HS-27A (cell line): ENCODE measurements around the gene ZNF208.
"Not testable (repeated sequence)": the region's sequence is repeated elsewhere in the genome, so short reads cannot be mapped to it uniquely, and the experiment has no call there.

ENCODE experiments used
- DNase-seq: peaks from one replicate; pipeline ENCODE4 v3.0.0-alpha.2; 2012; ENCODE audit warnings: low read depth, missing footprints

The ZNF208 gene

DNA sequence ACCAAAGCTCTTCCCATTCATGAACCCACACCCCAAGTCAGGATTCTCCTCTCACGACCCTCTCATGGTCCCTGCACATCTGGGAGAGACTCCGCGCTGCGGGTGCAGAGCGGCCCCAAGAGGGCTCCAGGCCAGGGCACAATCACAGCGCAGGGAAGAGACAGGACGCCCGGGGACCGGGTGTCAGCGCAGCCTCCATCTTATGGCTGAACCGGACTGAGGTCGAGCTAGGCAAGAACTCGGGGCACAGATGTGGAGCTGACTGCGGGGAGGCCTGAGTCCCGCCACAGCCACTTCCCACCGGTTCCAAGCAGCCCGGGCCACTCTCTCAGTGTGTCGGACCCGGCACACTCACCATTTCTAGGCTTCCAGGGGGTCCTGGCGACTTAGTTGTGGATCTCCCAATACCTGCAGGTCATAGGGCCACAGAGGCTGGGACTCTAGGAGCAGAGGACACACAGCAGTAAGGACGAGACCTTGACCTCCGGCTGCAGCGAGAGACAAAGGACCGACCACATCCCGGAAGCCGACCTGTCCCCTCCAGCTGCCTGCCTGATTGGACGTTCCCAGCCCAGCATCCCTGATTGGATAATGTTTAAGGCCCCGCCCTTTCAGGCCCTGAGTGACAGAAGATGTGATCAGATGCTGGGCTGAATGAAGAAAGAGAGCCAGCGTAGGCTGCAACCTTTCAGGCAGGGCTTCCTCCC lies at the start of gene ZNF208:
ZNF208 (minus strand) TSS at position 507 of the 707 bp plus-strand sequence; CDS start at position 358, 149 bp downstream.
- not testable (repeated sequence) for DNase-seq

GRCh38 chr19:22052644-22053013 lies 41.9 kb upstream of the ZNF208 start:
- no peak for DNase-seq

DNA sequence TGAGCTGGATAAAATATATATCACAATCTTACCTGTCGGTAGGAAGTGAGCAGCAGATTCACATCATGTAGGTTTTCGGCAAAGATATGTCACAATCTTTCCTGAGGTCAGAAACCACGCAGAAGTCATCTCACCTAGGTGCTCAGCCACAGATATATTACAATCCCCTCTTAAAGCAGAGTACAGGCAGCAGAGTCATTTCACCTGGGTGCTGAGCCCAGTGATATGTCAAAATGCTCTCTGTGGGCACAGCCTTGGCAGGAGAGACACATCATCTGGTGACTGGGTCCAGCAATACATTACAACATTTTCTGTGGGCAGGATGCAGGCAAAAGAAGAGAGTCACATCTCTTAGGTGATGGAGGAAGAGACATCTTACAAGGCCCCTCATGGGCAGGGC lies 30.4 kb upstream of the ZNF208 start:
- DNase-seq, result not testable (repeated sequence)

DNA sequence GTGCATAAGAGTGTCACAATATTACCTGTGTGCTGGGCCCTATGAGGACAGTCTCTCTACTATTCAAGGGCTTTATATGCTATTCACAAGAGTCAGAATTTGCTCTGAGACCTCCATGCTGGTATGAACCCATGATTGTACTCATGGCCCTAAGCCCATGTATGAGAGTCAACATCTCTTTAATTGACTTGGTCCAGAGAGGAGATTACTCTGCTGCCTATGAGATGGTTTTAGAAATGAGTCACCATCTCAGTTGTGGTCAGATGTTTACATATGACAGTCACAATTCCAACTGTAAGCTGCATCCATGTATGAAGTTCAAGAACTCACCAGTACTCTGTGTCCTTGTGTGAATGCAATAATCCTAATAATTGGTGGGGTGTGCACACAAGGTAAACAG lies 19.9 kb upstream of the ZNF208 start:
- no peak for DNase-seq

DNA sequence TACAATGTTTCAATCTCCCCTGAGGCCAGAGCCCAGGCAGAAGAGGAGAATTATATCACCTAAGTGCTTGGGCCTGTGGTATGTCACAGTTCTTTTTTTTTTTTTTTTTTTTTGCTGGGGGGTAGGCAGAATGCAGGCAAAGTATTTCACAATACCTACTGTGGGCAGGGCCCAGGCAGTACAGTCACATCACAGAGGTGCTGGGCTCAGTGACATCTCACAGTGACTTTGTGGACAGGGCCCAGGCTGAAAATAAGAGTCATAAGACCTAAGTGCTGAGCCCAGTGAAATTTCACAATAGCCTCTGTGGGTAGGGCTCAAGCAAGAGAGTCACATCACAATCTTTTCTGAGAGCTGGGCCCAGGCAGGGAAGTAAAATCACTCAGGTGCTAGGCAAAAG lies 15.9 kb upstream of the ZNF208 start:
- DNase-seq, result no peak

DNA sequence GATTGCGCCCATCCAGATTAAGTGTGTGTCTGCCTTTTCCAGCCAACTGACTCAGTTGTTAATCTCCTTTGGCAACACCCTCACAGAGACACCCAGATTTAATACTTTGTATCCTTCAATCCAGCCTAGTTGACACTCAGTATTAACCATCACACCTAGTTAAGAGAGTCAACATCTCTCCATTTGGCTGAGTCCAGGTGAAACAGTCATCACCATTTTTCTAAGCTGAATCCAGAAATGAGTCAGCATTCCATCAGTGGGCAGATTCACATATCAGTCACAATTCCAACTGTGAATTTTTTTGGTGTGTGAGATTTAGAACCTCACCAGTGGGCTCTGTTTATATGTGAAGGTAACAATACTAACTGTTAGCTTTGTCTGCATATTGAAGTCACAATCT lies 14.8 kb upstream of the ZNF208 start:
- not testable (repeated sequence) for DNase-seq

DNA sequence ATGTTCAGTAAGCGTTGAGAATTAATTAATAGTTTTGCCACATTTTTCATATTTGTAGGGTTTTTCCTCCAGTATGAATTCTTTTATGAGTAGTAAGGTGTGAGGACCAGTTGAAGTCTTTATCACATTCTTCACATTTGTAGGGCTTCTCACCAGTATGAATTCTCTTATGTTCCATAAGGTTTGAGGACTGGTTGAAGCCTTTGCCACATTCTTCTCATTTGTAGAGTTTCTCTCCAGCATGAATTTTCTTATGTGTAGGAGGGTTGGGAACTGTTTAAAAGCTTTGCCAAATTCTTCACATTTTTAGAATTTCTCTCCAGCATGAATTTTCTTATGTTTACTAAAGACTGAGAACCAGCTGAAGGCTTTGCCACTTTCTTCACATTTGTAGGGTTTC lies 40.3 kb downstream of the ZNF208 start:
- no peak for DNase-seq

GRCh38 chr19:21947775-21948174 lies 63.0 kb downstream of the ZNF208 start:
- DNase-seq, result no peak

GRCh38 chr19:21940684-21941083 lies 70.1 kb downstream of the ZNF208 start:
- no peak for DNase-seq

DNA sequence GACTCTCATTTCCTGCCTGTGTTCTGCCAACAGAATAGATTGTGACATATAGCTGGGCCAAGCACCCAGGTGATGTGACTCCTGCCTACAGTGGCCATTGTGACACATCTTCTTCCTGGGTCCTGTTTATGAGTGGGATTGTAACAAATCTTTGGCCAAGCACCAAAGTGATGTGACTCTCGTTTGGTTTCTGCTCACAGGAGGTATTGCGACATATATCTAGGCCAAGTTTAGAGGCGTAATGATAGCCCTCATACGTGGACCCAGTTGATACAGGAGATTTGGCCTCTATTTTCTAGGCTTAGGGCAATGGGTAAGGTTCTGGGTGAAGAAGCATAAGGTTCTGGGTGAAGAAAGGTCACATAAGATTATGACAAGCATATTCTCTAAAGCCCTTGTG lies 76.2 kb downstream of the ZNF208 start:
- DNase-seq, result no peak

- no peak for DNase-seq
Measured at GRCh38 chr19:21934131-21934530, 76.6 kb downstream of the ZNF208 start.

DNA sequence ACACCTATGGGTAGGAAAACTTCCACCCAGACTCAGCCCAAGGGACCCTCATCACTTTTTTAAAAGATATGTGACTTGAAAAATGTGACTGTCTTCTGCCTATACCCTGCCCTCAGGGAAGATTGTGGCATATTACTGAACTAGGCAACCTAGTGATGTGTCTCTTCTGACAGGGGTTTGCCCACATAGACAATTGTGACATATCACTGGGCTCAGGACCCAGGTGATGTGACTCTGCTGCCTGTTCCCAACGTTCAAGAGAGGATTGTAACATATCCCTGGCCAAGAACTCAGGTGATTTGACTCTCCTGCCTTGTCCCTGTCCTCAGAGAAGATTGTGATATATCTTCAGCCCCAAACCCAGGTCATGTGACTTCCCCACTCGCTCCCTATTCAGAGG lies 88.5 kb downstream of the ZNF208 start:
- no peak for DNase-seq

- no peak for DNase-seq
Measured at GRCh38 chr19:21921691-21922180, 89.0 kb downstream of the ZNF208 start.

DNA sequence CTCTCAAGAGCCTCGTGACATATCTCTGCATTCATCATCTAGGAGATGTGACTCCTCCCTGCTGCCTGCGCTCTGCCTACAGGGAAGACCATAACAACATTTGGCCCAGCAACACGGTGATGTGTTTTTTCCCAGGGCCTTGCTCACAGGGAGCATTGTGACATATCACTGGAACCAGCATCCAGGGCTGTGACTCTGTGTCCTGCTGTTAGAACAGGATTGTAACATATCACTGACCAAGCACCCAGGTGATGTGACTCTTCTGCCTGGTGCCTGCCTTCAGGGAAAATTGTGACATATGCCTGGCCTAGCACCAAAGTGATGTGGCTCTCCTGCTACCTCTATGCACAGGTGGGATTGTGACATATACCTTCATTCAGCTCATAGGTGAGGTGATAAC lies 95.3 kb downstream of the ZNF208 start:
- no peak for DNase-seq

GRCh38 chr19:21912654-21913053 lies 98.1 kb downstream of the ZNF208 start:
- no peak for DNase-seq

GRCh38 chr19:21910318-21910717 lies 100.4 kb downstream of the ZNF208 start:
- no peak for DNase-seq

DNA sequence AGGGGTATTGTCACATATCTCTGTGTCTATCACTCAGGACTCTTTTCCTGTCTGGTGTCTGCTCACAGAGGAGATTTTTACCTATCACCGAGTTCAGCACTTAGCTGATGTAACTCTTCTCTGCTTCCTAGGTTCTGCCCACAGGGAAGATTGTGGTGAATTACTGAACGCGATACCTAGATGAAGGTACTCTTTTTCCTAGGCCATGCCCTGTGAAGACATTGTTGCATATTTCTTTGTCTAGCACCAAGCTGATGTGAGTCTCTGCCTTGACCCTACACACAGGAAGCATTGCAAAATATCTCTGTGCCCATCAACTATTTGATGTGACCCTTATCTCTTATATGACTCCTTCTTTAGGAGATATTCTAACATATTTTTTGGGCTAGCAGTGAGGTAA lies 102.7 kb downstream of the ZNF208 start:
- DNase-seq, result no peak

DNA sequence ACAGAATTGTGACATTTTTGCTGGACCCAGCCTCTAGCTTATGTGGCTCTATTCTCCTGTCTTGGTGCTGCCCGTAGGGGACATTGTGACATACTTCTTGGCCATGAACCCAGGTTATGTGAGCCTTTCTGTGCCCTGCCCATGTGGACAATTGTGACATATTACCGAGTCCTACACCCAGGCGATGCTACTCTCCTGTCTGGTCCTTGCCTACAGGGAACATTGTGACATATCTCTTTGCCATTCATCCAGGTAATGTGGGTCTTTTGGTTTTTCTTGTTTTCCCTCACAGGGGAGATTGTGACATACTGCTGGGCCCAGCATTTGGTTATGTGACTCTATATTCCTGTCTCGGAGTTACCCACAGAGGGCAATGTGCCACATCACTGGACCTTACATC lies 103.2 kb downstream of the ZNF208 start:
- DNase-seq, result no peak

- DNase-seq, result no peak
Measured at GRCh38 chr19:21902571-21902970, 108.2 kb downstream of the ZNF208 start.

DNA sequence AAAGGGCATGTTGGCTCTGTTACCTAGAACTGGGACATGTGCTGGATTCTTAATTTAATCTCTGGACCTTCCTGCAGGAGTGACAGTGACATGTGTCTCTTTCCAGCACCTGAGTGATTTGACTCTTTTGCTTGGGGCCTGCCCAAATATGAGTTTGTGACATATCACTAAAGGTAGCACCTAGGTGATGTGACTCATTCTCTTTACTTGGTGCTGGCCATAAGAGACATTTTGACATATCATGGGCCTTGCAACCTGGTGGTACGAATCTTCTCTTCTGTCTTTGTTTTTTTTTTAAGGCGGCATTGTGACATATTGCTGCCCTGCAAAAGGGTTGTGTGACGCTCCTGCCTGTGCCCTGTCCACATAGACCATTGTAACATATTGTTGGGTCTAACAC lies 108.9 kb downstream of the ZNF208 start:
- no peak for DNase-seq

GRCh38 chr19:21900401-21900800 lies 110.3 kb downstream of the ZNF208 start:
- no peak for DNase-seq

DNA sequence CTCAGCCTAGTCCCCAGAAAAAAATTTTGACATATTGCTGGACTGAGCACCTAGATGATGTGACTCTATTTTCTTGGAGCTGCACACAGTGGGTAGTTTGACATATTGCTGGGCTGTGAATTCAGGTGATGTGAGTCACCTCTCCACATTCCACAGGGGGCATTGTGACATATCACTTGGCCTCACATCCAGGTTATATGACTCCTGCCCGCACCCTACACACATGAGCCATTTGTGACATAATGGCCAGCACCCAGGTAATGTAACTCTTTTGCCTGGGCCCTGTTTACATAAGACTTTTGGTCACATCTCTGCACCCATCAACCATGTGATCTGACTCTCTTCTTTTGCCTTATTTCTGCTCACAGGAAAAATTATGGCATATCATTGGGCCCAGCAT lies 119.7 kb downstream of the ZNF208 start:
- DNase-seq, result no peak

GRCh38 chr19:21890017-21890416 lies 120.7 kb downstream of the ZNF208 start:
- not testable (repeated sequence) for DNase-seq

GRCh38 chr19:21885516-21885915 lies 125.2 kb downstream of the ZNF208 start:
- not testable (repeated sequence) for DNase-seq
